Panc1 (cell line): Measurements from ENCODE around the gene DBH. TPM values are rescaled to one million over a fixed set of nuclear protein-coding genes. Genes with fewer than 3 reads are reported as not detected.

Source experiments
- ATAC-seq: fragments of 200-7000 bp; cut with Tn5 transposase; 2 replicates; pipeline ENCODE4 v1.9.1; 2020; ENCODE audit warnings: mild to moderate bottlenecking, moderate library complexity
- BruUV-seq: library from RNA; stranded (reverse); fragments of 400-500 nt; replicated peaks from 2 replicates; lab custom pipeline; 2021; lab: Mats Ljungman, UMichigan
- CTCF ChIA-PET: fragments of 300-600 bp; sonication (Branson Sonifier 250); formaldehyde crosslinking; loops from one replicate; lab custom pipeline; 2022; ENCODE audit warnings: antibody characterized with exemption; lab: Charles Lee
- POLR2A ChIA-PET: fragments of 300-600 bp; sonication (Branson Sonifier 250); formaldehyde crosslinking; loops from one replicate; lab custom pipeline; 2022; ENCODE audit warnings: antibody characterized with exemption; lab: Charles Lee
- DNase-seq: peaks from one replicate; pipeline ENCODE4 v3.0.0-alpha.2; 2010; ENCODE audit warnings: low read depth, low spot score
- H3K27ac ChIP-seq: 2 replicates; pipeline ENCODE4 v1.5.1; 2011; ENCODE audit warnings: mild to moderate bottlenecking, low read length, inconsistent platforms
- H3K27me3 ChIP-seq: fragments of 200-500 bp; sonication (Bioruptor generic); 2 replicates; pipeline ENCODE4 v1.6.0; 2014; ENCODE audit warnings: low read length, inconsistent platforms; ENCODE audit not compliant: control insufficient read depth, insufficient read depth
- H3K36me3 ChIP-seq: fragments of 200-500 bp; sonication (Bioruptor generic); 2 replicates; pipeline ENCODE4 v1.5.1; 2014; ENCODE audit warnings: inconsistent platforms, mild to moderate bottlenecking, low read length, moderate library complexity; ENCODE audit not compliant: control insufficient read depth, insufficient read depth
- H3K4me1 ChIP-seq: 2 replicates; pipeline ENCODE4 v1.5.1; 2011; ENCODE audit warnings: inconsistent platforms, mild to moderate bottlenecking, low read length, moderate library complexity; ENCODE audit not compliant: control insufficient read depth, insufficient read depth
- H3K4me3 ChIP-seq, 2 experiments: 2 replicates each; pipeline ENCODE4 v1.5.1; 2011 to 2012; ENCODE audit warnings: low read depth in 2 of 2, low read length in 2 of 2, mild to moderate bottlenecking in 2 of 2, inconsistent platforms in 1 of 2, moderate library complexity in 1 of 2
- H3K9me3 ChIP-seq: fragments of 200-500 bp; sonication (Bioruptor generic); 2 replicates; pipeline ENCODE4 v1.5.1; 2014; ENCODE audit warnings: low read depth, mild to moderate bottlenecking, inconsistent platforms, low read length, moderate library complexity; ENCODE audit not compliant: control insufficient read depth, insufficient read depth
- POLR2AphosphoS5 ChIP-seq: IDR thresholded peaks from 2 replicates; pipeline ENCODE4 v1.6.1; 2012; ENCODE audit warnings: mild to moderate bottlenecking, low read depth, low read length, moderate library complexity
- SIN3A ChIP-seq: IDR thresholded peaks from 2 replicates; pipeline ENCODE4 v1.6.1; 2012; ENCODE audit warnings: low read depth, mild to moderate bottlenecking, low read length, moderate library complexity, borderline replicate concordance; ENCODE audit not compliant: insufficient read depth
- TCF7L2 ChIP-seq: IDR thresholded peaks from 2 replicates; pipeline ENCODE4 v1.6.1; 2011; ENCODE audit warnings: mild to moderate bottlenecking, low read depth, low read length, inconsistent platforms
- in situ Hi-C: cut with HindIII; loops from 2 replicates; pipeline ENCODE4 v1.10.0; 2016; ENCODE audit warnings: low sequenced_read_pairs, low pct_unique_long_range_greater_than_20kb
- intact Hi-C: fragments of 100-400 bp; cut with micrococcal nuclease; formaldehyde crosslinking; loops from one replicate; pipeline ENCODE4 v1.10.0; 2022; ENCODE audit not compliant: unreplicated experiment
- total RNA-seq: library from RNA; stranded (reverse); gene quantifications from one replicate; pipeline ENCODE4 v1.2.1, GENCODE V29; 2021; ENCODE audit not compliant: unreplicated experiment
- TF ChIP-seq, protein P1 (sequence below): fragments of 450-650 bp; IDR thresholded peaks from 2 replicates; pipeline ENCODE4 v1.5.1; 2017; ENCODE audit warnings: mild to moderate bottlenecking
- TF ChIP-seq, protein P2 (sequence below), 2 experiments: IDR thresholded peaks; 2 replicates each; pipeline ENCODE4 v1.6.1; 2011 to 2012; ENCODE audit warnings: low read depth in 2 of 2, control low read depth in 1 of 2, low read length in 1 of 2, mild to moderate bottlenecking in 1 of 2, moderate library complexity in 1 of 2; ENCODE audit not compliant: insufficient read depth in 1 of 2

DBH gene
- total RNA-seq, 1 experiment from 2014 or later = not detected

DNA sequence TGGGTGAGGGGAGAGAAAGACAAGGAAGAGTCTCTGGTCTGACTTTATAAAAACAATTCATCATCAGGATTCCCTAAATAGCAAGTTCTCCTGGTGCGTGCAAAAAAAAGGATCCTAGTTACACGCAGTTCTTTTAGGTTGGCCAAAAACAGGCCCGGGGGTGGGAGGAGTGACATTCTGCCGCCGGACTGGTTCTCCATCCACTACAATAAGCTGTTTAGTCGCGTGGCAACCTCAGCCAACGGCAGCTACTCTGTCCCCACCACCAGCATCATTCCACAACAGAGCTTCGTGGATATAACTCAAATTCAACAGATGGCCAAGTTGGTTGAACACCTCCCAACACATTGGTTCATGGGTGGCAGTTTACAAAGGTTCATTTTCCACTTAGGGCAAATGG is 24.1 kb upstream of the DBH start:
- POLR2A ChIA-PET = no interaction called here
- CTCF ChIA-PET = no interaction called here
- BruUV-seq = no TSS peak

DNA sequence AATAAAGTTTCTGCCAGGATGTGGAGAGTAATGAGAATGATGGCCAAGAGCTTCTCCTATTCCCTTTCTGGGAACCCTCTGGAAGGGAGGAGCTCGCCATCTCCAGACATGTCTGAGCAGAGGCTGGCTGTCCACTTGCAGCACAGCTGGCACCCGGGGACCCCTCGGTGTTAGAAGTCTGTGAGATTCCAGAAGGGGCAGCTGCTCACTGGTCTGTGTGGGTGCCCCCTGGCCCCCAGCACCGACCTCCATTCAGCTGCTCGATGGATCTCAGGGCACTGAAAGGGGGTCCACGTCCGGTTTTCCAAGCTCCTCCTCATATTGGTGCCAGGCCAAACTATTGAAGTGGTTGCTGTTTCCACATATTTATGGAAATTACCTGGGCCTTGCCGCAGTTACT is 23.3 kb upstream of the DBH start:
- CTCF ChIA-PET = no interaction called here
- no peak for DNase-seq
- Histone ChIP-seq H3K9me3 (no peaks in the 10 kb centered on the region), H3K27ac (no peak overlapping the region), H3K4me1 (no peaks in the 10 kb centered on the region), H3K27me3 (peaks cover 4% of the 10 kb centered on the region; the same call in 1 of the 2 replicates), H3K4me3 (no peak overlapping the region), H3K36me3 (no peaks in the 10 kb centered on the region)
- no peak for ATAC-seq
- POLR2A ChIA-PET = no interaction called here
- no peak for TF ChIP-seq TCF7L2
- TF ChIP-seq, protein P1, sequence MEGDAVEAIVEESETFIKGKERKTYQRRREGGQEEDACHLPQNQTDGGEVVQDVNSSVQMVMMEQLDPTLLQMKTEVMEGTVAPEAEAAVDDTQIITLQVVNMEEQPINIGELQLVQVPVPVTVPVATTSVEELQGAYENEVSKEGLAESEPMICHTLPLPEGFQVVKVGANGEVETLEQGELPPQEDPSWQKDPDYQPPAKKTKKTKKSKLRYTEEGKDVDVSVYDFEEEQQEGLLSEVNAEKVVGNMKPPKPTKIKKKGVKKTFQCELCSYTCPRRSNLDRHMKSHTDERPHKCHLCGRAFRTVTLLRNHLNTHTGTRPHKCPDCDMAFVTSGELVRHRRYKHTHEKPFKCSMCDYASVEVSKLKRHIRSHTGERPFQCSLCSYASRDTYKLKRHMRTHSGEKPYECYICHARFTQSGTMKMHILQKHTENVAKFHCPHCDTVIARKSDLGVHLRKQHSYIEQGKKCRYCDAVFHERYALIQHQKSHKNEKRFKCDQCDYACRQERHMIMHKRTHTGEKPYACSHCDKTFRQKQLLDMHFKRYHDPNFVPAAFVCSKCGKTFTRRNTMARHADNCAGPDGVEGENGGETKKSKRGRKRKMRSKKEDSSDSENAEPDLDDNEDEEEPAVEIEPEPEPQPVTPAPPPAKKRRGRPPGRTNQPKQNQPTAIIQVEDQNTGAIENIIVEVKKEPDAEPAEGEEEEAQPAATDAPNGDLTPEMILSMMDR = no peak
- TF ChIP-seq POLR2AphosphoS5 = no peak
- TF ChIP-seq SIN3A = no peak
- TF ChIP-seq, protein P2, sequence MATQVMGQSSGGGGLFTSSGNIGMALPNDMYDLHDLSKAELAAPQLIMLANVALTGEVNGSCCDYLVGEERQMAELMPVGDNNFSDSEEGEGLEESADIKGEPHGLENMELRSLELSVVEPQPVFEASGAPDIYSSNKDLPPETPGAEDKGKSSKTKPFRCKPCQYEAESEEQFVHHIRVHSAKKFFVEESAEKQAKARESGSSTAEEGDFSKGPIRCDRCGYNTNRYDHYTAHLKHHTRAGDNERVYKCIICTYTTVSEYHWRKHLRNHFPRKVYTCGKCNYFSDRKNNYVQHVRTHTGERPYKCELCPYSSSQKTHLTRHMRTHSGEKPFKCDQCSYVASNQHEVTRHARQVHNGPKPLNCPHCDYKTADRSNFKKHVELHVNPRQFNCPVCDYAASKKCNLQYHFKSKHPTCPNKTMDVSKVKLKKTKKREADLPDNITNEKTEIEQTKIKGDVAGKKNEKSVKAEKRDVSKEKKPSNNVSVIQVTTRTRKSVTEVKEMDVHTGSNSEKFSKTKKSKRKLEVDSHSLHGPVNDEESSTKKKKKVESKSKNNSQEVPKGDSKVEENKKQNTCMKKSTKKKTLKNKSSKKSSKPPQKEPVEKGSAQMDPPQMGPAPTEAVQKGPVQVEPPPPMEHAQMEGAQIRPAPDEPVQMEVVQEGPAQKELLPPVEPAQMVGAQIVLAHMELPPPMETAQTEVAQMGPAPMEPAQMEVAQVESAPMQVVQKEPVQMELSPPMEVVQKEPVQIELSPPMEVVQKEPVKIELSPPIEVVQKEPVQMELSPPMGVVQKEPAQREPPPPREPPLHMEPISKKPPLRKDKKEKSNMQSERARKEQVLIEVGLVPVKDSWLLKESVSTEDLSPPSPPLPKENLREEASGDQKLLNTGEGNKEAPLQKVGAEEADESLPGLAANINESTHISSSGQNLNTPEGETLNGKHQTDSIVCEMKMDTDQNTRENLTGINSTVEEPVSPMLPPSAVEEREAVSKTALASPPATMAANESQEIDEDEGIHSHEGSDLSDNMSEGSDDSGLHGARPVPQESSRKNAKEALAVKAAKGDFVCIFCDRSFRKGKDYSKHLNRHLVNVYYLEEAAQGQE (IDR thresholded peaks at IDR 0.05; ENCODE audit: insufficient read depth in 1 of 2, low read depth in 2 of 2, low read length in 1 of 2) = no peak
- intact Hi-C loops = no loop called here
- in situ Hi-C loops = no loop called here
- BruUV-seq = no TSS peak

More for the DNA sequence above, 24.1 kb upstream of the DBH start:
- Histone ChIP-seq H3K4me3 (no peak overlapping the region), H3K36me3 (no peaks in the 10 kb centered on the region), H3K4me1 (no peaks in the 10 kb centered on the region), H3K27ac (no peak overlapping the region), H3K9me3 (no peaks in the 10 kb centered on the region), H3K27me3 (peaks cover 4% of the 10 kb centered on the region; the same call in 1 of the 2 replicates)
- in situ Hi-C loops = no loop called here
- intact Hi-C loops = no loop called here
- no peak for ATAC-seq
- no peak for TF ChIP-seq TCF7L2
- DNase-seq = no peak

DNA sequence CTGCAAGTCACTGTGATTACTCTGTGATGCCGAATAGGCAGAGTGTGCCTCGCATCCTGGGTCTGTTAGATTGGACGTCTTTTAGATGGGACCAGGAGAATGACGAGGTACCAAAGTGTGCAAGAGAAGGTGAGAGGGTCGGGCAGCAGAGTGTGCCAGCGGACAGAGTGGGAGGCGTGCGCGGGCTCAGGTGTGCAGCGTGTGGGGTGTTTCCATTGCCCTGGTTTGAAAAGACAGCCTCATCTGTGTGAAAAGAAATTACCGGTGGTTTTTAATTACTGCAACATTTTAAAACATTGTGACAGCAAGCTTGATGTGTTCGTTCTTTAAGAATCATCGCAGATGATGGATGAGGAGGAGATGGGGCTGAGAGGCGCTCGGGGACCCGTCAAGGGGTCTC is 22.7 kb upstream of the DBH start:
- Histone ChIP-seq H3K27me3 (peaks cover 4% of the 10 kb centered on the region; the same call in 1 of the 2 replicates), H3K4me1 (no peaks in the 10 kb centered on the region), H3K9me3 (no peaks in the 10 kb centered on the region), H3K36me3 (no peaks in the 10 kb centered on the region), H3K4me3 (no peak overlapping the region), H3K27ac (no peak overlapping the region)
- DNase-seq (no peak), ATAC-seq (no peak)
- BruUV-seq = no TSS peak
- intact Hi-C loops = no loop called here
- ChIA-PET CTCF (no interaction called here), POLR2A (no interaction called here)
- in situ Hi-C loops = no loop called here
- TF ChIP-seq SIN3A (no peak), POLR2AphosphoS5 (no peak), TCF7L2 (no peak)
- TF ChIP-seq, protein P2 (IDR thresholded peaks at IDR 0.05; ENCODE audit: insufficient read depth in 1 of 2, low read depth in 2 of 2, low read length in 1 of 2) = no peak
- TF ChIP-seq, protein P1 = no peak
